Putamen (tissue), 1 donor: Measurements from ENCODE around the gene RAPSN.

Experiments
- DNase-seq: peaks from one replicate; pipeline ENCODE4 v3.0.0-alpha.2; 2016; ENCODE audit warnings: low spot score

Gene RAPSN

DNA sequence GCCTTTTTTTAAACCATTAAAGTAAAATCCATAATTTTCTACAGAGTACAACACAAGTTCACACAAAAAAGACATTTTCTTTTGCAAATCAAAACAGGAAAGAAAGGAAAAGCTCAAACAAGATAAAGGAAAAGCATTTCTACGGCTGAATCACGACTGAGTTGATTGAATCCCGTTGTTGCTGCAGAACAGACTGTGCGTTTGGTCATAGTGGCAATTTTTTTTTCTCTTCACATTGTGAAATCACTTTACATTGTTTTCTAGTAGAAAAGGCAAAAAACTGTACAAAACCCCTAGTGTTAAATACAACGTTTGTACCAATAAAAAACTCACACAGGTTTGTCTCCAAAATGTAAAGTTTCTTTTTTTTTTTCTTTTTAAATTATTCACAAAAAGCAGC is 17.3 kb upstream of the RAPSN start:
- no peak for DNase-seq

DNA sequence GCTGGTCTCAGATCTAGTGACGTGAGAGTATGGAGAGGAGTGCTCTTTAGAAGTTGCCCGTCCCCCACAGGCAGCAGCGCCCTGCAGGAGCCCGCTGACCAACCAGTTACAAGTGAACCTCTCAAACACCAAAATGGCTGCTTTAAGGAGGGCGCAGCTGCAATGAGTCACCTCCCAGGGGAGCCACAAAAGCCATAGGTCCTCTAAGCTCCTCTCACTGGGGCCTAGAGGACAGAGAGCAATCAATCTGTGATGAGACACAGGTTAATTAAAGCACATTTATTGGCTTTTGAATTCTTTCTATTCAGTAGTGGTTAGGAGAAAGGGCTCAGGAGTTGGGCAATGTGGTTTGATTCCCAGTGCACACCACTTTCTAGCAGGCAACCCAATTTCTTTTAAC is 15.5 kb upstream of the RAPSN start:
- no peak for DNase-seq

DNA sequence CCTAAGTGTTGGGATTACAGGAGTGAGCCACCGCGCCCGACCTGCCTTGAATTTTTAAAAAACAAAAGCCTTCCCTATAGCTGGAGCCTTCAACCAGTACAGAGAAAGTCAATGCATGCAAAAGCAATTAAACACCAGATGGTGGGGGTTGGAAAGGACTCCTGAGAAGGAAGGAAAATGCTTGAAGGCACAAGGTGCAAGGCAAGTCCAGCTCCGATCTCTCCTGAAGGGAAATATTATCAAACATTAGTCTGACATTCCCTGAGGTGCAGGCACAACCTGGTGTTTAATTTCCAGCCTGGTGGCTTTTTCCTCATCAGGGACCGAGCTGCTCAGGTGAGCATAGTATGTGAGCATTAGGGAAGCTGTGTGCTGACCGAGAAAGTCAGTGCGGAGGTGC is 12.9 kb upstream of the RAPSN start:
- no peak for DNase-seq

DNA sequence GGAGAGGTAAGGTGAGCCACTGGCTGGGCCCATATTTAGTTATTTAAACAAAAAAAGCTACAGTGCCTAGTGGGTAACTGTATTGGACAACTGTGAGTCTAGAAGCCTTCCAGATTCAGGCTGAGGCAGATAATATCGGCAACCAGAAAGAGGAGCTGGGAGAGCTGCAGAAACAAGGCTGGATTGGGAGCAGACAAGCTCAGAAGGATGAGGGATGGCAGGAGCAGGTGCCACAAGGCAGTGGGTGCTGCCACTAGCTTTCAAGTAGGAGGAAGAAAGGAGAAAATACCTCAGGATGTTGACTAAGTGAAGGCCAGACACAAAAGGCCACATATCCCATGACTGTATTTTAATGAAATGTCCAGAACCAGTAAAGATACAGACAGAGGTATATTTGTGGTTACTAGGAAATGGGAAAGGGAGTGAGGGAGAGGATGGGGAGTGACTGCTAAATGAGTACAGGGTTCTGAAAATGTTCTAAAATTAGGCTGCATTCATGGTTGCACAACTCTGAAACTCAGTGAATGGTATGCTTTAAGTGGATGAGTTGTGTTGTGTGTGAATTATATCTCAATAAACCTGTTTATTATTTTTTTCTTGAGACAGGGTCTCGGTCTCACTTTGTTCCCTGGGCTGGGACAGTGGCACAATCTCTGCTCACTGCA is 11.8 kb upstream of the RAPSN start:
- no peak for DNase-seq

DNA sequence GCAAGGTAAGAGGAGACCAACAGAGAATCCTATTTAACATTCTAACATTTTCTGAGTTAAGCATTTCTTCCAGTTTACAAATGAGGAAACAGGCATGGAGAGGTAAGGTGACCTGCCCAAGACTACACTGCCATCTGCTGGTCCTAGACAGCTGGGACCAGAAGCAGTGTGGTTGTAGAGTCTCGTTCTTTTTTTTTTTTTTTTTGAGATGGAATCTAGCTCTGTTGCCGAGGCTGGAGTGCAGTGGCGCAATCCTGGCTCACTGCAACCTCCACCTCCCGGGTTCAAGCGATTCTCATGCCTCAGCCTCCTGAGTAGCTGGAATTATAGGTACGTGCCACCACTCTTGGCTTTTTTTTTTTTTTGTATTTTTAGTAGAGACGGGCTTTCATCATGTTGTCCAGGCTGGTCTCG is 5.3 kb upstream of the RAPSN start:
- DNase-seq = peak; percentile 72

DNA sequence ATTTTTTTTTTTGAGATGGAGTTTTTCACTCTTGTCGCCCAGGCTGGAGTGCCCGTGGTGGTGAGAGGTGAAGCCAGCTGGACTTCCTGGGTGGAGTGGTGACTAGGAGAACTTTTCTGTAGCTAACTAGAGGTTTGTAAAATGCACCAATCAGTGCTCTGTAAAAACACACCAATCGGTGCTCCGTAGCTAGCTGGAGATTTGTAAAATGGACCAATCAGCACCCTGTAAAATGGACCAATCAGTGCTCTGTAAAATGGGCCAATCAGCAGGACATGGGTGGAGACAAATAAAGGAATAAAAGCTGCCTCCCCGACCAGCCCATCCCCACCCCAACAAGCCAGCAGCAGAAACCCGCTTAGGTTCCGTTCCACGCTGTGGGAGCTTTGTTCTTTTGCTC is 4.4 kb upstream of the RAPSN start:
- no peak for DNase-seq

GRCh38 chr11:47451990-47452389 is 3.1 kb upstream of the RAPSN start:
- DNase-seq = no peak

- DNase-seq = no peak
These were observed 2.5 kb upstream of the RAPSN start for GRCh38 chr11:47451436-47451835.

DNA sequence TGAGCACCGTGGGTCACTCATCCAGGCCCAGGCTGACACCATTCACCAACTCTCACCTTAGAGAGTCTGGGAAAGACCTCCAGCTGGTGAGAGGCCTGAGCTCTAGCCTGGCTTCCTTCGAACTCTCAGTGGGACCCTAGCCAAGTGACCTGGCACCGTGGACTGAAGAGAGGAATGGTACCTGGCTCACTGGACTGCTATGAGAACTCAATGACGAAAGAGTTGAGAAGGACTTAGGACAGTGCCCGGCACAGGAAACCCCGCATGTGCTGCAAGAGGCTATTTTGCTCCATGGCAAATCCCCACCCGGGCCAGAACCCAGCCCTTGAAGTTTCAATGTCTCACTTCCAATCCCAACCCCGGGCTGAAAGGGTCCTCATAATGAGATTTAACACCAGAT is 605 bp upstream of the RAPSN start:
- DNase-seq = no peak

DNA sequence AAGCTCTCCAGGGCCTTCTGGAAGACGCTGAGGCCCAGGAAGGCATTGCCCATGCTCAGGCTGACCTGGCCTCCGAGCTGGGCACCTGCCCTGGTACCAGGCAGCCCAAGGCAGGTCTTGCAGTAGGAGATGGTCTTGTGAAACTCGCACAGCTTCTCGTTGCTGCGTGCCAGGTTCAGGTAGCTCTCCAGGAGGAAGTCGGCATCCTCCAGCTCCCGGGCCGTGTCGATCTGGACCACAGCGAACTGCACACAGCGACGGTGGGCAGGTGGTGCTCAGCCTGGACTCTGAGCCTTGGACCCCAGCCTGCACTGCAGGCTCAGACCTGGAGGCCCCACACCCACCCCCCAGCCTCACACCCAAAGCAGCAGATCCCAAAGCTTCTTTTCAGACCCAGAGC is 1.0 kb downstream of the RAPSN start:
- no peak for DNase-seq

GRCh38 chr11:47446833-47447232 is 2.1 kb downstream of the RAPSN start:
- no peak for DNase-seq

- DNase-seq = no peak
These were observed 3.1 kb downstream of the RAPSN start for GRCh38 chr11:47445840-47446239.

DNA sequence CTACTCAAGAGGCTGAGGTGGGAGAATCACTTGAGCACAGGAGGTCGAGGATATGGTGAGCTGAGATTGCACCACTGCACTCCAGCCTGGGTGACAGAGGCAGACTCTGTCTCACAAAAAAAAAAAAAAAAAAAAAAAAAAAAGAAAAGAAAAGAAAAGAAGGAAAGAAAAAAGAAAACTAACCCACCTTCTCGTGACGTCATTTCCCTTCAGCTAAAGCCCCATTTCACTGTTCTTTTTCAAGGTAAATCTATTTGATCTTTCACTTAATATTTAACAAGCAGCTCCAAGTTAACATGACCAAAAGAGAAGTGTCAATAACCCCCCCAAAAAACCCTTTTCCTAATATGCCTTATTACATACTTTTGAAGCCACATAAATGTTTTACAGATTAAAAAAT is 5.1 kb downstream of the RAPSN start:
- no peak for DNase-seq

- peak; percentile 84 for DNase-seq
These were observed 5.8 kb downstream of the RAPSN start for GRCh38 chr11:47443028-47443700.

GRCh38 chr11:47442514-47442913 is 6.4 kb downstream of the RAPSN start:
- no peak for DNase-seq

DNA sequence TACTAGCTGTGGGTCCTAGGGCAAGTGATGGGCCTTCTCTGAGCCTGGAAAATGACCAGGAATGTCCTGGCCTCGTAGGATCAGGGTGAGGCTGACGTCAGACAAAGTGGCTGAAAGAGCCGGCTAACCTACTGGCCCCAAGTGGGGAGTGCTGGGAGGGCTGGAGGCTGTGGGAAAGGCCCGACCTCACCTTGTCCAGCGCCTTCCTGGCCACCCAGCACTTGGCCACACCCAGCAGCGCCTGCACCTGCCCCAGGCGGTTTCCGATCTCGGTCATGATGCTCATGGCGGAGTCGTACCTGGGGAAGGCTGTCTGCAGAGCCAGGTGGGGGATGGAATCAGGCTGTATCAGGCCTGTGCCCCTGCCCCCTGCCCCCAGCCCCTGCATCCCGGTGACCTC is 7.5 kb downstream of the RAPSN start:
- no peak for DNase-seq

DNA sequence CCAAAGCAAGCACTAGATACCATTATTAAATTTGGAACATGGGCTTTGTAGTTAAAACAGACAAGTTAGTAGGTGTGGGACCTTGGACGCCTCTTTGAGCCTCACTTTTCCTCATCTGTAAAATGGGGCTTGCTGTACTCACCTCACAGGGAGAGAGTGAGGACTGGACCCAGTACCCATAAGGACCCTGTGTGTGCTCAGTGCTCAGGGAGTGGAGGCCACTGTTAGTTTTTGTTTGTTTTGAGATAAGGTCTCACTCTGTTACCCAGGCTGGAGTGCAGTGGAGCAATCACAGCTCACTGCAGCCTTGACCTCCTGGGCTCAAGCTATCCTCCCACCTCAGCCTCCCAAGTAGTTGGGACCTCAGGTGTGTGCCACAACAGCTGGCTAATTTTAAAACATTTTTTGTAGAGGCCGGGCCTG is 8.9 kb downstream of the RAPSN start:
- no peak for DNase-seq

DNA sequence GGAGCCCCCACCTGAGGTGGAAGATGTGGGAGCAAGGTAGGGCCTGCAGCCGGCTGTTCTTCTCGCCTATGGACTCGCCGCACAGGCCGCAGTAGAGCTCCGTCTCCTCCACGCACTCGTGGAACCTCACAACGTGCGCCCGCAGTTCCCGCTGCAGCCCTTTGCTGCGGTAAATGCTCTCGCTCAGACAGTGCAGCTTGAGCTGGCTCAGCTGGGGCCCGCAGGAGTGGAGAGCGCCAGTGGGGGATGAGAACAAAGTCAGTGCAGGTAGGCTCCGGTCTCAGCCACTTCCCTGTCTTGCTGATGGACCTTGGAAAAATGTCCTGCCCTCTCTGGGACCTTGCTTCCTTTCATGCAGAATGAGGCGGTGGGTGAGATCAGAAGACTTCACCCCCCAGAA is 10.2 kb downstream of the RAPSN start:
- no peak for DNase-seq

- no peak for DNase-seq
These were observed 11.1 kb downstream of the RAPSN start for GRCh38 chr11:47437746-47438418.

DNA sequence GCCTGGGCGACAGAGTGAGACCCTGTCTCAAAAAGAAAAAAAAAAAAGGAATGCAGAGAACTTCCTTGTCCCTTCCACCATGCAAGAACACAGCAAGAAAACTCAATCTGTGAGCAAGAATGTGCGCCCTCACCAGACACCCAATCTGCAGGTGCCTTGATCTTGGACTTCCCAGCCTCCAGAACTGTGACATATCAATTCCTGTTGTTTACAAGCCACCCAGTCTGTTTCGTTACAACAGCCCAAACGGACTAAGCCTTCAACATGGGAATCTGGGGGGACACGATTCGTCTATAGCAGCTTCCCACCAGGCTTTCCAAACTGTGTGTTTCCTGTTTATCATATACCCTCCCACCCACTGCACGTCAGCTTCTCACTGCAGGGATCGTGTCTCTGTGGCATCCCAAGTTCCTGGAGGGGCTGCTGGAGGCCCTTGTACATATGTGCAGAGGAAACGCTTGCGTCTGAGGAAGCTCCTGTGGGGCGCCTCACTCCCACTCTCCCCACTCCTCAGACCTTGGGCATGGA is 11.7 kb downstream of the RAPSN start:
- DNase-seq = no peak

DNA sequence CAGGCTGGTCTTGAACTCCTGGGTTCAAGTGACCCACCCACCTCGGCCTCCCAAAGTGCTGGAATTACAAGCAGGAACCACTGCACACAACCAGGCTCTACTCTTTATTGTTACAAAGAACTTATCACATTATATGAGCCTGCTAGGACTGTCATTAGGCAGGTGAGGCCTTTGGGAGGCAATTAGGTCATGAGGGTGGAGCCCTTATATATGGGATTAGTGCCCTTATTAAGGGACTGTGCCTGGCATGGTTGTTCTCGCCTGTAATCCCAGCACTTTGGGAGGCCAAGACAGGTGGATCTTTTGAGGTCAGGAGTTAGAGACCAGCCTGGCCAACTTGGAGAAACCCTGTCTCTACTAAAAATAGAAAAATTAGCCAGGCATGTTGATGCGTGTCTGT is 12.2 kb downstream of the RAPSN start:
- no peak for DNase-seq

GRCh38 chr11:47435687-47436086 is 13.2 kb downstream of the RAPSN start:
- DNase-seq = no peak
